Activated T-helper 9 cell treated with anti-CD3 and anti-CD28 coated beads, Interleukin-2, amount 50 U/mL, for 16 hours (primary cell): ENCODE results near the gene FAM3D.
"Not testable (repeated sequence)": the region's sequence is repeated elsewhere in the genome, so short reads cannot be mapped to it uniquely, and the experiment has no call there.

Experiments used
- DNase-seq: peaks from one replicate; pipeline ENCODE4 v3.0.0-alpha.2; 2020; ENCODE audit warnings: low read depth

FAM3D gene, protein sequence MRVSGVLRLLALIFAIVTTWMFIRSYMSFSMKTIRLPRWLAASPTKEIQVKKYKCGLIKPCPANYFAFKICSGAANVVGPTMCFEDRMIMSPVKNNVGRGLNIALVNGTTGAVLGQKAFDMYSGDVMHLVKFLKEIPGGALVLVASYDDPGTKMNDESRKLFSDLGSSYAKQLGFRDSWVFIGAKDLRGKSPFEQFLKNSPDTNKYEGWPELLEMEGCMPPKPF

DNA sequence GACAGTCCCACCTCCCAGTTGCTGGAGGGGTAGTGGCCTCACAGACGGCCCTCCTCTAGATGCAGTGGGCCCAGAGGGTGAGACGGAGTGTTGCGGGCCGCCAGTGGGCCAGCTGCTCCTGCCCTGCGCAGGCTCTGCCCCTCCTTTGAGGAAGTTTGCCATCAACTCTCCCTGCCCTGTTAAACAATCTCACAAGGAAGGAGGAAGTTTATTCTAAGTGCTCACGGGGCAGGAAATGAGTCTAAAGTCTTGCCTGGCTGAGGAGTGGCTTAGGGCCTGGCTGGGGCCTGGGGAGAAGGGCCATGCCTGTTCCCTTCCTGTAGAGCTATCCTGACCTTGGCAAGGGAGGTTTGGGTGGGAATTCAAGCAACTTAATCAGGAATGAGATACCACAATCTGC lies at the start of gene FAM3D:
Gene FAM3D, minus strand, starts transcription at position 92 of the 400 bp plus-strand sequence. CDS start 11,211 bp downstream, outside the sequence.
- no peak for DNase-seq

DNA sequence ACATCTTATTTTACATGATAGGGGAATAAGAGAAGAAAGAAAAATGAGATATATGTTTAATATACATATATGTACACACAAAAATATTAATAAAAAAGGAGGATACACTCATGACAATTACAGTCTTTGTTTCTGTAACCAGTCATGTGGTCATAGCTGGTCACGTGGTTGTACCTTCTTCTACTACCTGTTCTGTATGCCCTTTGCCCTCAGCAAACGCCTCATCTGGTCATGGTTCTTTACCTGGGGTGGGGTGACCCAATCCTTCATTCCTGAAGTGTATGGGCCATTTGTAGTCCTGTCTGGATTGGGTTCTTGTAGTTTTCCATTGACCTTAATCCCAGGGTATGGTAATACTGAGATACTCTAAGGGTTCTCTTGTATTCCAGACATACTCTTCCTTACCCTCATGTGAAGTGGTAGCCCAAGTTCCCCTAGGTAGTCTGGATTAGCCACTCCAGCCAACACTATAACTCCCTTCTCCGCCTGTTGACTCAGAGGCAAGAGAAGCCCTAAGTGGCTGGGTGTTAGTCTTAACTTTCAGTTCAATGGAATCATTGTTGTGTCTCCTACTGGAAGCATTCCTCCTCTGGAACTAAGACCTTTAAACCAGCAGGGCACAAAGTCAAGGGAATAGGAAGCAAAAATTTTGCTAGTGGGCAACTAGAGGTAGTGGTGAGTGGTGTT lies 47.3 kb upstream of the FAM3D start:
- DNase-seq = no peak

DNA sequence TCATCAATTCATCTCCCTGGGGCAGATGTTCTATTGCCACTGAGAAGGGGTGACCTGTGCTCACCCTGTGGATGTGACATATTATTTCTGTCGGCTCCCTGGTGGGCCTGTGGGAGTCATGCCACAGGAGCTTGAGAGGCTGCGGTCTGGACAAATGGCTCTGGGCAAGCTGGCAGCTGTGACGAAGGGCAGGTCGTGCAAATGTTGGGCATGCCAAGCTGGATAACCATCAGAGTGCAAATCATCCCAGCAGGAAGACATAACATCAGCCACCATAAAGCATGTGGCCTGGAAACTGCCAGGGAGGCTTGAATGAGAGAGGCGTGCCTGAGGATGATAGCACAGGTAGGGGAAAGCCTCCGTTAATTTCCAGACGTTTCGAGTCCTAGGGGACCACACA lies 45.3 kb upstream of the FAM3D start:
- no peak for DNase-seq

DNA sequence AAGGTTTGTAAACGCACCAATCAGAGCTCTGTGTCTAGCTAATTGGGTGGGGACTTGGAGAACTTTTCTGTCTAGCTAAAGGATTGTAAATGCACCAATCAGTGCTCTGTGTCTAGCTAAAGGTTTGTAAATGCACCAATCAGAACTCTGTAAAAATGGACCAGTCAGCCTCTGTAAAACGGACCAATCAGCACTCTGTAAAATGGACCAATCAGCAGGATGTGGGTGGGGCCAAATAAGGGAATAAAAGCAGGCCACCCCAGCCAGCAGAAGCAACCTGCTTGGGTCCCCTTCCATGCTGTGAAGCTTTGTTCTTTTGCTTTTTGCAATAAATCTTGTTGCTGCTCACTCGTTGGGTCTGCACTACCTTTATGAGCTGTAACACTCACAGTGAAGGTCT lies 42.4 kb upstream of the FAM3D start:
- not testable (repeated sequence) for DNase-seq

DNA sequence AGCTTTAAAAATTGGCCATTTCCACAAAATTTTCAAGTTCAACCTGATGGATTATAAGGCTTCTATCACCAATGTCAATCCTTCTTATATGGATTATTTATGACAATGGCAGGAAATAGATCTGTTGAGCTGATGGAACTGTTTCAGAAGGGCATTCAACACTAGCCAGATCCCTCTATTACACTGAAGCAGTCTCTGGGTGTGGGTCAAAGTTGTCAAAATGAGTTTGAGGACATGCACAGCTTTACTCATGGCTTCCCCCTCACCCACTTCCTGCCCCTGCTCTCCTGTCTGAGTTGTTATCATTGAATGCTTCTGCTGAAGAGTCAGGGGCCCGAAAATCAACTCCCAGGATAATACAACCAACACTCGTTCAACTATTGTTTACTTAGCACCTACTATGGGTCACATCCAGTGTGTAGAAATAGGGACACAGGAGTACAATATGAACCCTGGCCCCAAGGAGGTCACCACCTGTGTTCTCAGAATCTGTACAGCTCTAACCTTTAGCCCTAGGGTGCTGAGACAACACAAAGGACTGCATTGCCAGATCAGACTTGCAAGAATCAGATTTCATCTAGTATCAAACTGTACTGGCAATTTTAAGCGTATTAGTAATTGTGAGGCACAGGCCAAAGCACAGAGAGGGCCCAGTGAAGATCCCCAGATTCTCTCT lies 41.7 kb upstream of the FAM3D start:
- DNase-seq = no peak

DNA sequence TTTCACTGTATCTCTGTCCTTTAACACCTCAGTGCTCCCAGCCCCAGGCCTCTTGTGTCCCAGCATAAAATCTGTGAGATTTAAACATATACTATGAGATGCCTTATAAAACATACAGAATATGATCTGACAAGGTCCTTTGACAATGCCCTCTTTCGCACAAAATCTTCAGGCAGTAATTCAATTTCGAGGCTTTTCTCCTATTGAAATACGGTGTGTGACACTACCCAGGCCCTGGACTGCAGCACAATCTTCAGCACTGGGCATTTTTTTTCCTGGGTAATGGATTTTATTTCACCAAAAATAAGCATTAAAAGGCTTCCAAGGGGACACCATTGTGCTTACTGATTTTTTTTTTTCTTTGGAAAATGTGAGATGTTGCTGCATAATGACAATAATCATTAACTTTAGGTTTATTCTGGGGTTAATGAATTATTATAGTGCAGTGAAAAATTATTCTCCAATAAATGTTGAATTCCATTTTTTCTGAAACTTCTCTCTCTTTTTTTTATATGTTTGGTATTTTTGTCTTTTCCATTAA lies 40.9 kb upstream of the FAM3D start:
- no peak for DNase-seq

DNA sequence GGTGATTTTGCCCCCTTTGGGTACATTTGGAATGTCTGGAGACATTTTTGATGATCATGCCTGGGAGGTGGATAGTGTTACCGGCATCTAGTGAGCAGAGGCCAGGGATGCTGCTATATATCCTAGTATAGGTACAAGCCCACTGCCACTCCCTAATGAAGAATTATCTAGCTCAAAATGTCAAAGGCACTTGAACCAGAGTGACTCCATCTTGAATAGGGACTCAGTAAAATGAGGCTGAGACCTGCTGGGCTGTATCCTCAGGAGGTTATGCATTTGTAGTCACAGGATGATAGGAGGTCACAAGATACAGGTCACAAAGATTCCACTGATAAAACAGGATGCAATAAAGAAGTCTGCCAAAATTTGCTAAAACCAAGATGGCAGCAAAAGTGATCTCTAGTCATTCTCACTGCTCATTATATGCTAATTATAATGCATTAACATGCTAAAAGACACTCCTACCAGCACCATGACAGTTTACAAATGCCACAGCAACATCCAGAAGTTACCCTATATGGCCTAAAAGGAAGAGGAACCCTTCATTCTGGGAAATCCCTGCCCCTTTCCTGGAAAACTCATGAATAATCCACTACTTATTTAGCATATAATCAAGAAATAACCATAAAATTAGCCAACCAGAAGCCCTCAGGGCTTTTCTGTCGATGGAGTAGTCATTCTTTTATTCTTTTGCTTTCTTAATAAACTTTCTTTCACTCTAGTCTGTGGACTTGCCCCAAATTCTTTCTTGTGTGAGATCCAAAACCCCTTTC lies 40.0 kb upstream of the FAM3D start:
- no peak for DNase-seq

DNA sequence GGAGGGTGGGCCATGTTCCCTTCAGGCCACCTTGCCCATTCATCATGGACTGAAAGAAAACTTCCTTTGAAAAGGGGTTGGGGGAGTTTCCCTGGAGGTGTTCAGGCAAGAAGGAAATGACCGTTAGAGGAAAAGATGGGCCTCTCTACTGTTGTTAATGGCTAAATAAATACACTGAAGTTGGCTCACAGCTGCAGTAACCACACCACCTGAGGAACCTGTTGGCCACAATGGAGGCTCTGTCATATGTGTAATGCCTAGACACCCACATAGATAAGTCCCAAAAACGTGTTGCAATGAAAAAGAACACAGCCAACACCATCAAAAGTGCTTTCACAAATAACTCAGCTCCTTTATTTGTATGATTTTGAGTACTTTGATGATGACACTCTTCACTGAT lies 38.2 kb upstream of the FAM3D start:
- DNase-seq = no peak

DNA sequence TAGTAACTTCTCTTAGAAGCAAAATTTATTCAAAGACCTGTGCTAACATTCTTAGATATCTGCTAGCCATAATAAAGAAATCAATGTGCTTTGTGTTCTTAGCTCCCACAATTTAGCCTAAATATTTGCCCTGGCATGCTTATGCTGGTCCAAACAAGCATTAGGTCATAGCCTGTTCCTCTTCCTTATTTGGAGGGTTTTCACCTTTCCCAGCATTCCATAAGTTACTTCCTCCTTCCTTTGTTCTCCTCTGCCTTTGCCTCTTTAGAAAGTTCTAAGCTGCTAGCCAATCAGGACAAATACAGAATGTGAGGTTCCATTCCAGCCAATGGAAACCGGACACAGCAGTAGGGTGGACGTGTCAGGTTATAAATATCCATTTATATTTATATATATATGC lies 37.7 kb upstream of the FAM3D start:
- DNase-seq = not testable (repeated sequence)

DNA sequence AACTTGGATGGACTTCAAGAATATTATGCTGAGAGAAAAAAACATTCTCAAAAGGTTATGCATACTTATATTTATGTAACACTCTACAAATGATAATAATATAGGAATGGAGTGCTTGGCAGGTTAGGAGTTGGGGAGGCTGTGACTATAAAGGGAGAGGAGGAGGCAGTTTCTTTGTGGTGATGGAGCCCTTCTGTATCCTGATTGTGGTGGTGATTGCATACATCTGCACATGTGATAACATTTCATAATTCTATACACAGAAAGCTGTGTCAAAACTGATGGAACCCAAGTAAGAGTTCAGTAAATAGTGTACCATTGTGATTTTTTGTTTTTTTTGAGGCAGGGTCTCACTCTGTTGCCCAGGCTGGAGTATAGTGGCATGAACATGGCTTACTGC lies 31.7 kb upstream of the FAM3D start:
- DNase-seq = no peak

DNA sequence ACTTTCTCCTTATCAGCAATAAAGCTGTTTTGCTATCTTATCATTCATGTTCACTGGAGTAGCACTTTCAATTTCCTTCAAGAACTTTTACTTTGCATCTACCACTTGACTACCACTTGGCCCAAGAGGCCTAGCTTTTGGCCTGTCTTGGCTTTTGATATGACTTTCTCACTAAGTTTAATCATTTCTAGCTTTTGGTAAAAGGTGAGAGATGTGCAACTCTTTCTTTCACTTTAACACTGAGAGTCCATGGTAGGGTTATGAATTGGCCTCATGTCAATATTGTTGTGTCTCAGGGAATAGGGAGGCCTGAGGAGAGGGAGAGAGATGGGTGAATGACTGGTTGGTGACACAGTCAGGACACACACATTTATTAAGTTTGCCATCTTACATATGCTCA lies 31.0 kb upstream of the FAM3D start:
- DNase-seq = no peak

DNA sequence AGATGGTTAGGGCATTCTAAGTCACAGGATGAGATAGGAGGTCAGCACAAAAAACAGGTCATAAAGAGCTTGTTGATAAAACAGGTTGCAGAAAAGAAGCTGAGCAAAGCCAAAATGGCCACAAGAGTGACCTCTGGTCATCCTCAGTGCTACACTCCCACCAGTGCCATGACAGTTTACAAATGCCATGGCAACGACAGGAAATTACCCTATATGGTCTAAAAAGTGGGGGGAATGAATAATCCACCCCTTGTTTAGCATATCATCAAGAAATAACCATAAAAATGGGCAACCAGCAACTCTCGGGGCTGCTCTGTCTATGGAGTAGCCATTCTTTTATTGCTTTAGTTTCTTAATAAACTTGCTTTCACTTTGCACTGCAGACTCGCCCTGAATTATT lies 30.2 kb upstream of the FAM3D start:
- DNase-seq = not testable (repeated sequence)

DNA sequence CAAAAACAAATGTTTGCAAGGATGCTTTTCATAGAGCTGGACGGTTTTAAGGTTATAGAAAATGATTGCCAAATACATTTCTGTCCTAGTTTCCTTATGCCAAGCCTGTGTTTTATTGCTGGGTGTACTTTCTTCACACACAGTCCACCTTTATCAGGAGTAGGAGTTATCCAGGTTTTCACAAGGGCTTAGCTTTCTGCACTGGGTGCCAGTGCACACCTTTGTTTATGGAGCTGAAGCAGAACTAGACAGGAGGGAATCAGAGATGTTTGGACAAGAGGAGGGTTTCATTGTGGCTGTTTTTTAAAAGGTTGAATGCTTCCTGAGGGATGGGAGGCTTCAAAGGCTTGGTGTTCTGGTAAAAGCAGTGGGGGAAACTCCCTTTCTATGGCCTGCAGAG lies 29.5 kb upstream of the FAM3D start:
- DNase-seq = no peak

DNA sequence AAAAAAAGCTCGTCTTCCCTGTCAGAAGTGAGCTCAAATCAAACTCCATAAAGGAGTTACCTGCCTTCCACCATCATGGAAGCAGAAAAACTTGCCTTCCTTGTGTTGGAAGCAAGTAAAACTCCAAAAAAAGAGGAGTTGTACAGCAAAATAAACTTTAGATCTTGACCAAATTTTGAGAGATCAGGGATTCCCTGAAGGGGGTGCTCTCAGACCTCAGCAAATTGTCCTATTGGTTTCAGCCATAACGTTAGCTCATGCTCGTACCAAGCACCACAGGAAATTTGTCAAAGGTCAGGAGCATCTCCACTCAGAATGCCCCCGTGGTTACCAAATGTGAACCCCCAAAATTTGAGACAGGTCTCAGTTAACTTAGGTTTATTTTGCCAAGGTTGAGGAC lies 28.7 kb upstream of the FAM3D start:
- DNase-seq = not testable (repeated sequence)

DNA sequence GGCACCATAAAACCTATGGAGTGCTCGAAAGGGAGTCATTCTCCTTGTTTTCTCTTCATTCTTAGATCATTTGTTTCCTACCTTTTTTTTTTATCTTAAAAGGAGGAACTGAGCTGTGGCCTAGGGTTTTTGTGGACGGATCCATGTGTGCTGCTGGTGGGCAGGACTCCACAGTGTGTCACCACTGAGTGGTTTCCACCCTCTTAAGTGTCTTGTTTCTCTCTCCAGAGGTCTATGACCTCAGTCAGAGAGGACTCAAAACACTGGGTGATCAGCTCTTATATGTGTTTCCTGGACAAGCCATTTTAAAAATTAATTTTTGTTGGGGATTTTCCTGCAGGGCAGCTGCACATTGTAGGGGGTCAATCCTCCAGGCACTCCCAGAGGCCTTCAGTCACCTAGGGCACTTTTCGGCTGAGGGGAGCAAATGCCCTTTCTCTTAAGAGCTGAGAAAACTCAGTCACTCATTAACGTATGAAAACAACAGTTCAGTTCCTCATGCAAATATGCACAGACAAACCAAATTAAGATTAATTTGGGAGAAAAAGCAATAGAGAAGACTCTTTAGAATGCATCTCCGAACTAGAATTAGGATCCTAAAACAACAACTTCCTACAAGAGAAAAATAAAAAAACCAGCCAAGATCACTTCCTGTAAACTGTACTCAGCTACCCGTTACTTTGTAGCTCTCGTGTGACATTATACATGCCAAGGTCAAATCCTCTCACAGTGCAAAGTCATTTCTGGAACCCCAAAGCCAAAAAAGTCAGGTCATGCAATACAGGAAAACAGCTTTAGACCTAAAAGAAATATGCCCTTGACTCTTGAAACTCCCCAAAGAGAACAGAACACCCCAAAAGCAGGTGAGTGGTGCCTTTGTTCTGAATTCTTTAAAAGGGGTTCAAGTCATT lies 27.6 kb upstream of the FAM3D start:
- no peak for DNase-seq

DNA sequence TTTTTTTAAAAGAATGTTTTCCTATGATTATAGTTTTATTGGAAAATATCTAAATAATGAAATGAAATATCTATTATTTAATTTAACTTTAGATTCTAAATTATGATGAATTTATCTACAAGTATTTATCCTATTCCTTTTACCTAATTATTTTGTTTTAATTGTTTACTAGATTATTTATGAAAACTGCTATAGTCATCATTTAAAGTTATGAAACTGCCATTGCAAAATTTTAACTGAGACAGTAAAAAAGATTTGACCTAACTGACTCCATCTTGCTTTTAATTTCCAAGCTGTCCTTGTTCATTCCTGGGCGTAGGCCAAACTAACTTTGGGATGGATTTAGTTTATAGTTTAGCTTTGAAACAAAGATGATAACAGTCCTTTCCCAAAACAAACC lies 25.9 kb upstream of the FAM3D start:
- no peak for DNase-seq

DNA sequence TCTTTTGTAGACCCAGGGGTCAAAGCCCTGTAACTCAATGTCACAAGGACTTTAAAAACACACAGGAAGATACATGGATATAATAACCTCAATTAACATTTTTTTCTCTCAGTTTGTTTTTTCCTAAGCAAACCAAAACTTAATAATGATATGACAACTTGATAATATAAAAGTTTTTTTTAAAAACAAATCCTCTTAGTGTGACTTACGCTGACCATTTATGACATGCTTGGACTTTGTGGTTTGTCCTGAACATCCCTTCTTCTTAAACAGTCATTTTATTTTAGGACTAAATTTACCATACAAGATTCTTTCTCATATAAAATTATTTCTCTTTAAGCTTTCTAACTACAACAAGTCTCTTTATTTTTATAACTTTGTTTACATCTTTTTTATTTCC lies 25.4 kb upstream of the FAM3D start:
- no peak for DNase-seq

DNA sequence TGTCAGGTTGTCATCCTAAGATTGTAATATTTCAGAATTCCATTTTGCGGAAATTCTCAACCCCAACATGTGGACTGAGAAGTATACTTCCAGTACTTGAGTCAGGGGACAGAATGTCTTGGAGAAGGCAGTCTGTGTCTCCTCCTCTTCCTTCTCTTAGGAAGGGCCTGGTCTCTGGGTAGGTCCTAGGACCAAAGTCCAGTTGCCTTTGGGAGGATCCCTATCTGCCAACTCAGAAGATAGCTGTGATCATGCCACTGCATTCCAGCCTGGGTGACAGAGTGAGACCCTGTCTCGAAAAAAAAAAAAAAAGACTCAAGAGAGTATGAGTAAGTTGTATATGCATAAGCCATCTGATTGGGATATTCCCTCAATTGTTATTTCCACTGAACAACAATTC lies 23.9 kb upstream of the FAM3D start:
- DNase-seq = no peak

DNA sequence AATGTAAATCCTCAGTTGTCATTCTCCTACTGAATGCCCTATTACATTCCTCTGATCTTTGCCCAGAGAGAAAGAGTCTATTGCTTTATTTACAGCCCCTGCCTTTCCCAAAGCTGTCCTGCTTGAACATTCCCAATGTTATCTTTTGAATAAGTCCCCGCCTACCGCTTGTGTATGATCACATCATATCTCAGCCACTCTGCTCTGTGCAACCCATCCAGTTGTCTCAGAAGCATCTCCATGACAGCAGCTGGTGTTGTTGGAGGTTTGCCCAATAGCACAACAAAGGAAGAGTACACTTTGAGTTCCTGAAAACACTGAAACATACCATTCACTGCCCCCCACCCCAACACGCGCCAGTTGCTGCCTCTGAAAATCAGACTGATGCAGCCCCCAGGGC lies 22.0 kb upstream of the FAM3D start:
- no peak for DNase-seq

DNA sequence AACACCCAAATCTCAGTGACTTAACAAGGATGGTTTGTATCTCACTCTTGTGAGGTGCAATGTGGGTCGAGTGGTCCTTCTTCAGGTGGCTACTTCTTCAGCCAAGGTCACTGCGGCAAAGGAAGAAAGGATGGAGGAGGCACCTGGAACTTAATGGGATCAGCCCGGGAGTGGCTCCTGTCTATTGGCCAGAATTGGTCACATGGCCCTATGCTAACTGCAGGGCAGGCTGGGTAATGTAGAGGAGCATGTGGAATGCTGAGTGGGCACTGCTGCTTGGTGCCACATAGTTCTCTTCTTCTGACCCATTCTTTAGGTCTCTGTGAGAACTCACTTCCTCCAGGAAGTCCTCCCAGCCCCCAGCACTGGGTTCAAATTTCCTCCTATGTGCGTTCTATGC lies 20.3 kb upstream of the FAM3D start:
- DNase-seq = no peak

DNA sequence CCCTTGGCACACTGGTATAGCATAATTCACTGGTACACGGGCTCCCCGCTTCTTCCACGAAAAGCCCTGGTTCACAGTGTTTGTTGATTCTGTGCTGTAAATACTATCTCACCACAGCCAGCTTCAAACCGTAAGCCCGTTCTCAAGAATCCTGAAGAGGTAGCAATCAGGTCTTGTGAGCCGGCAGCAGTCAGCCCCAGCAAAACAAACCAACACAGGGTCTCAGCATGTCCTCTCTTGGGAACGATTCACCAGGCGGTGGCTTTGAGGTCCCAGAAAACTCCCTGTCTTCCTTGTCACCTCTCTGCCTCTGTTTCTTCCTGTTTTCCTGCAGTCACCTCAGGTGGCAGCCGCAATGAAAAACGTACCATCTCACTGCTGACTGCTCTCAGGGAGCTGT lies 19.1 kb upstream of the FAM3D start:
- no peak for DNase-seq
